Measurements from ENCODE around the gene STRN3. TPM values are rescaled to one million over a fixed set of nuclear protein-coding genes. Genes with fewer than 3 reads are reported as not detected.
"Not testable (repeated sequence)": the region's sequence is repeated elsewhere in the genome, so short reads cannot be mapped to it uniquely, and the experiment has no call there.

The STRN3 gene
- total RNA-seq, 2 donors from 2014 or later: 18.1 to 18.9 TPM

DNA sequence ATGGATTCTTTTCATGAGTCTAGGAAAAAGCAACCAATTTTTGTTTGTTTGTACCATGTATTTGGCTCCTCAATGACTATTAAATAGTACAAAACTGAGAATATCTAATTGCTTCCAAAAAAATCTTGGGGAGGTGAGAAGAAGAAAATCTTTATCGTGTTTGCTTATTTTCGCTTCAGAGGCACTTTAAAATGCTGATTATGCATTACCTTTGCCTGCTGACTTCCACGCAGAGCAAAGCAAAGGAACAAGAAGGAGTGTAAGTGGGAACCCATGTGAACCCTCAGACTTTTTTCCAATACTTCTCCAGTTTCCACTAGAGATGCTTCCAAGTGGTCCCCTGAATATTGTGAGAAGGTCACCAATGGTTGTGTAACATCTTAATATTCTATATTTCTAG lies 43.2 kb upstream of the STRN3 start:
- TF ChIP-seq, protein P1, sequence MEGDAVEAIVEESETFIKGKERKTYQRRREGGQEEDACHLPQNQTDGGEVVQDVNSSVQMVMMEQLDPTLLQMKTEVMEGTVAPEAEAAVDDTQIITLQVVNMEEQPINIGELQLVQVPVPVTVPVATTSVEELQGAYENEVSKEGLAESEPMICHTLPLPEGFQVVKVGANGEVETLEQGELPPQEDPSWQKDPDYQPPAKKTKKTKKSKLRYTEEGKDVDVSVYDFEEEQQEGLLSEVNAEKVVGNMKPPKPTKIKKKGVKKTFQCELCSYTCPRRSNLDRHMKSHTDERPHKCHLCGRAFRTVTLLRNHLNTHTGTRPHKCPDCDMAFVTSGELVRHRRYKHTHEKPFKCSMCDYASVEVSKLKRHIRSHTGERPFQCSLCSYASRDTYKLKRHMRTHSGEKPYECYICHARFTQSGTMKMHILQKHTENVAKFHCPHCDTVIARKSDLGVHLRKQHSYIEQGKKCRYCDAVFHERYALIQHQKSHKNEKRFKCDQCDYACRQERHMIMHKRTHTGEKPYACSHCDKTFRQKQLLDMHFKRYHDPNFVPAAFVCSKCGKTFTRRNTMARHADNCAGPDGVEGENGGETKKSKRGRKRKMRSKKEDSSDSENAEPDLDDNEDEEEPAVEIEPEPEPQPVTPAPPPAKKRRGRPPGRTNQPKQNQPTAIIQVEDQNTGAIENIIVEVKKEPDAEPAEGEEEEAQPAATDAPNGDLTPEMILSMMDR (IDR thresholded peaks at IDR 0.05): no peak
- WGBS, 2 donors: 90 to 91% methylated on average over 3 of the region's 3 CpGs
- Histone ChIP-seq H3K27me3 (no peaks in the 10 kb centered on the region), H3K4me3 (no peak overlapping the region), H3K27ac (no peak overlapping the region), H3K9me3 (no peaks in the 10 kb centered on the region), H3K4me1 (no peaks in the 10 kb centered on the region), H3K36me3 (replicated peaks in 1 of 2; ENCODE audit: insufficient read depth in 1 of 2, low read depth in 2 of 2) (no peaks in the 10 kb centered on the region)
- no peak for ATAC-seq
- no peak for DNase-seq
- intact Hi-C loops (cut with DNase I): no loop called here

GRCh38 chr14:31068235-31068634 lies 42.1 kb upstream of the STRN3 start:
- WGBS, 2 donors: 50 to 65% methylated on average over 1 of the region's 1 CpG
- Histone ChIP-seq H3K36me3 (replicated peaks in 1 of 2; ENCODE audit: insufficient read depth in 1 of 2, low read depth in 2 of 2) (no peaks in the 10 kb centered on the region), H3K4me3 (no peak overlapping the region), H3K27ac (peak overlapping the region in 2 of 4 donors; percentile 0 to 72), H3K27me3 (no peaks in the 10 kb centered on the region), H3K9me3 (no peaks in the 10 kb centered on the region), H3K4me1 (no peaks in the 10 kb centered on the region)
- intact Hi-C loops (cut with DNase I): no loop called here
- peak; percentile 12 for ATAC-seq
- peak in 1 of 4 donors; percentile 27 for DNase-seq
- TF ChIP-seq, protein P1 (IDR thresholded peaks at IDR 0.05): no peak
- TF ChIP-seq POLR2A (IDR thresholded peaks at IDR 0.05): no peak

- H3K27ac ChIP-seq; H3K4me3 ChIP-seq; H3K9me3 ChIP-seq; DNase-seq; ATAC-seq; H3K36me3 ChIP-seq (replicated peaks in 1 of 2; ENCODE audit: insufficient read depth in 1 of 2, low read depth in 2 of 2); intact Hi-C loops (cut with DNase I); H3K27me3 ChIP-seq: not testable (repeated sequence)
- WGBS, 2 donors: 88 to 90% methylated on average over 8 of the region's 8 CpGs
- H3K4me1 ChIP-seq: peaks cover 26% of the 10 kb centered on the region
Measured at GRCh38 chr14:31062908-31063307, 36.7 kb upstream of the STRN3 start.

GRCh38 chr14:31060253-31060875 lies 34.2 kb upstream of the STRN3 start:
- no peaks in the 10 kb centered on the region for H3K9me3 ChIP-seq

GRCh38 chr14:31059152-31059924 lies 33.2 kb upstream of the STRN3 start:
- no peaks in the 10 kb centered on the region for H3K36me3 ChIP-seq (replicated peaks in 1 of 2; ENCODE audit: insufficient read depth in 1 of 2, low read depth in 2 of 2)
- no peaks in the 10 kb centered on the region for H3K27me3 ChIP-seq
- H3K4me1 ChIP-seq: peaks cover 26% of the 10 kb centered on the region
- WGBS, 2 donors: 11 to 16% methylated on average over 1 of the region's 1 CpG
- no peaks in the 10 kb centered on the region for H3K9me3 ChIP-seq
- intact Hi-C loops (cut with DNase I): no loop called here
- peak; percentile 60 to 85 (median 70) for DNase-seq
- H3K27ac ChIP-seq: peak overlapping the region in 3 of 4 donors; percentile 11 to 82 (median 69)
- TF ChIP-seq, protein P1 (IDR thresholded peaks at IDR 0.05): no peak
- peak in 1 of 3 donors; percentile 17 for TF ChIP-seq POLR2A (IDR thresholded peaks at IDR 0.05)
- peak; percentile 96 for ATAC-seq
- no peak overlapping the region for H3K4me3 ChIP-seq

More at GRCh38 chr14:31060253-31060875, 34.2 kb upstream of the STRN3 start:
- H3K27ac ChIP-seq: peak overlapping the region; percentile 11 to 82 (median 24)
- no peak for ATAC-seq
- 70 to 79% methylated on average over 6 of the region's 6 CpGs for WGBS, 2 donors
- no peak for TF ChIP-seq POLR2A (IDR thresholded peaks at IDR 0.05)
- TF ChIP-seq, protein P1 (IDR thresholded peaks at IDR 0.05): no peak
- no peak overlapping the region for H3K4me3 ChIP-seq
- peaks cover 26% of the 10 kb centered on the region for H3K4me1 ChIP-seq
- intact Hi-C loops (cut with DNase I): no loop called here
- no peak for DNase-seq
- no peaks in the 10 kb centered on the region for H3K36me3 ChIP-seq (replicated peaks in 1 of 2; ENCODE audit: insufficient read depth in 1 of 2, low read depth in 2 of 2)
- no peaks in the 10 kb centered on the region for H3K27me3 ChIP-seq
